PC-3 (cell line): ENCODE measurements around the gene CAVIN1.

ENCODE experiments used
- EZH2 ChIP-seq: fragments of 300-600 bp; sonication (generic); IDR thresholded peaks from one replicate; pipeline ENCODE4 v1.6.1; 2017; ENCODE audit warnings: antibody characterized with exemption, mild to moderate bottlenecking, low read length; ENCODE audit not compliant: unreplicated experiment
- EZH2phosphoT487 ChIP-seq: fragments of 300-600 bp; sonication (generic); IDR thresholded peaks from 2 replicates; pipeline ENCODE4 v1.6.1; 2018; ENCODE audit warnings: mild to moderate bottlenecking, antibody characterized with exemption, low read length, borderline replicate concordance
- TF ChIP-seq, protein P1 (sequence below): fragments of 300-600 bp; sonication (generic); conservative IDR thresholded peaks from 2 replicates; pipeline ENCODE4 v1.5.1; 2017; ENCODE audit warnings: antibody characterized with exemption, low read depth, mild to moderate bottlenecking, low read length

DNA sequence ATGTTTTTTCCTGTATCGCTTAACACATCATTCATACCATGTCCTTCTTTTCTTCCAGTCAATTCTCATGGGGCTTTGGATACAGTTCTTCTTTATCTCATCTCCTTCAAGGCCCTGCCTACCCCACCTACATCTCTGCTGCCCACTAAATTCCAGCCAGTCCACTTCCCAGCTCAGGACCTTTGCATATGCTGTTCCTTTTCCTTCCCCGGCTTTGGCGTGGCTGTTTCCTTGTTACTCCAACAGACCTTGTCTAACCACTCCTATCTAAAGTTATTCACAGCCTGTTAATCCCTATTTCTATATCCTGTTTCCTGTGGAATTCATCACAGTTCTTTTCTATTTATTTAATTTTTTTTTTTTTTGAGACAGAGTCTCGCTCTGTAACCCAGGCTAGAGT lies 28.2 kb downstream of the CAVIN1 start:
- TF ChIP-seq, protein P1, sequence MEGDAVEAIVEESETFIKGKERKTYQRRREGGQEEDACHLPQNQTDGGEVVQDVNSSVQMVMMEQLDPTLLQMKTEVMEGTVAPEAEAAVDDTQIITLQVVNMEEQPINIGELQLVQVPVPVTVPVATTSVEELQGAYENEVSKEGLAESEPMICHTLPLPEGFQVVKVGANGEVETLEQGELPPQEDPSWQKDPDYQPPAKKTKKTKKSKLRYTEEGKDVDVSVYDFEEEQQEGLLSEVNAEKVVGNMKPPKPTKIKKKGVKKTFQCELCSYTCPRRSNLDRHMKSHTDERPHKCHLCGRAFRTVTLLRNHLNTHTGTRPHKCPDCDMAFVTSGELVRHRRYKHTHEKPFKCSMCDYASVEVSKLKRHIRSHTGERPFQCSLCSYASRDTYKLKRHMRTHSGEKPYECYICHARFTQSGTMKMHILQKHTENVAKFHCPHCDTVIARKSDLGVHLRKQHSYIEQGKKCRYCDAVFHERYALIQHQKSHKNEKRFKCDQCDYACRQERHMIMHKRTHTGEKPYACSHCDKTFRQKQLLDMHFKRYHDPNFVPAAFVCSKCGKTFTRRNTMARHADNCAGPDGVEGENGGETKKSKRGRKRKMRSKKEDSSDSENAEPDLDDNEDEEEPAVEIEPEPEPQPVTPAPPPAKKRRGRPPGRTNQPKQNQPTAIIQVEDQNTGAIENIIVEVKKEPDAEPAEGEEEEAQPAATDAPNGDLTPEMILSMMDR = no peak
- TF ChIP-seq EZH2 = no peak
- TF ChIP-seq EZH2phosphoT487 = no peak
